IMR-90 (cell line): Measurements from ENCODE around the gene KLHDC9. TPM values are rescaled to one million over a fixed set of nuclear protein-coding genes. Genes with fewer than 3 reads are reported as not detected.

Experiments
- ATAC-seq: fragments of 200-7000 bp; cut with Tn5 transposase; 2 replicates; pipeline ENCODE4 v1.9.1; 2020; ENCODE audit warnings: low read depth, mild to moderate bottlenecking, moderate library complexity
- BruUV-seq: library from RNA; stranded (reverse); fragments of 400-500 nt; replicated peaks from 2 replicates; lab custom pipeline; 2021; lab: Mats Ljungman, UMichigan
- CTCF ChIA-PET: fragments of 300-600 bp; formaldehyde crosslinking; extraction: SDS; loops from one replicate; lab custom pipeline; 2021; ENCODE audit warnings: antibody characterized with exemption; lab: Yijun Ruan, JAX
- POLR2A ChIA-PET: fragments of 300-600 bp; sonication (Branson Sonifier 250); formaldehyde crosslinking; loops from one replicate; lab custom pipeline; 2022; ENCODE audit warnings: antibody characterized with exemption; ENCODE audit not compliant: unreplicated experiment; lab: Charles Lee
- DNase-seq: peaks from one replicate; pipeline ENCODE4 v3.0.0; 2013
- H2AFZ ChIP-seq: replicated peaks from 2 replicates; pipeline ENCODE3; 2013; ENCODE audit warnings: low read length, mild to moderate bottlenecking; ENCODE audit not compliant: poor library complexity
- H2AK5ac ChIP-seq: 2 replicates; pipeline ENCODE4 v1.6.1; 2013; ENCODE audit warnings: low read depth, low read length, inconsistent platforms
- H2AK9ac ChIP-seq: replicated peaks from 2 replicates; pipeline ENCODE3; 2013; ENCODE audit warnings: mild to moderate bottlenecking, low read depth, low read length, moderate library complexity; ENCODE audit not compliant: poor library complexity
- H2BK120ac ChIP-seq: 2 replicates; pipeline ENCODE4 v1.6.1; 2013; ENCODE audit warnings: low read depth, low read length, inconsistent platforms
- H2BK15ac ChIP-seq: 3 replicates; pipeline ENCODE4 v1.6.1; 2013; ENCODE audit warnings: low read depth, low read length, inconsistent platforms
- H2BK20ac ChIP-seq: 2 replicates; pipeline ENCODE4 v1.6.1; 2013; ENCODE audit warnings: low read depth, mild to moderate bottlenecking, inconsistent platforms, low read length, moderate library complexity
- H2BK5ac ChIP-seq: 2 replicates; pipeline ENCODE4 v1.6.1; 2013; ENCODE audit warnings: mild to moderate bottlenecking, low read depth, low read length, inconsistent platforms; ENCODE audit not compliant: poor library complexity, severe bottlenecking
- H3K14ac ChIP-seq: replicated peaks from 2 replicates; pipeline ENCODE4 v1.6.1; 2013; ENCODE audit warnings: low read depth, low read length, inconsistent platforms
- H3K18ac ChIP-seq: 2 replicates; pipeline ENCODE4 v1.6.1; 2013; ENCODE audit warnings: low read depth, low read length, control low read depth
- H3K23ac ChIP-seq: 2 replicates; pipeline ENCODE4 v1.6.1; 2013; ENCODE audit warnings: low read depth, low read length, inconsistent platforms
- H3K27ac ChIP-seq: 2 replicates; pipeline ENCODE4 v1.5.1; 2013; ENCODE audit warnings: mild to moderate bottlenecking, control low read depth, low read length; ENCODE audit not compliant: insufficient read depth
- H3K27me3 ChIP-seq: 2 replicates; pipeline ENCODE4 v1.6.1; 2013; ENCODE audit warnings: low read length; ENCODE audit not compliant: control insufficient read depth, insufficient read depth
- H3K36me3 ChIP-seq: 2 replicates; pipeline ENCODE4 v1.6.1; 2013; ENCODE audit warnings: low read length, mixed read lengths; ENCODE audit not compliant: control insufficient read depth, insufficient read depth
- H3K4ac ChIP-seq: 2 replicates; pipeline ENCODE4 v1.6.1; 2013; ENCODE audit warnings: low read depth, low read length, inconsistent platforms
- H3K4me1 ChIP-seq: 2 replicates; pipeline ENCODE4 v1.6.1; 2013; ENCODE audit warnings: low read length, mixed read lengths; ENCODE audit not compliant: control insufficient read depth, insufficient read depth
- H3K4me2 ChIP-seq: 2 replicates; pipeline ENCODE4 v1.6.1; 2013; ENCODE audit warnings: low read depth, mild to moderate bottlenecking, control low read depth, low read length, moderate library complexity
- H3K4me3 ChIP-seq: 2 replicates; pipeline ENCODE4 v1.5.1; 2013; ENCODE audit warnings: low read depth, mild to moderate bottlenecking, control low read depth, low read length, moderate library complexity; ENCODE audit not compliant: insufficient read depth
- H3K56ac ChIP-seq: 2 replicates; pipeline ENCODE4 v1.6.1; 2013; ENCODE audit warnings: low read length, inconsistent platforms; ENCODE audit not compliant: insufficient read depth; ENCODE audit errors: extremely low read depth
- H3K79me1 ChIP-seq, 2 experiments: 2 replicates each; pipeline ENCODE4 v1.6.1; 2013; ENCODE audit warnings: low read length in 2 of 2, inconsistent platforms in 1 of 2, low read depth in 1 of 2
- H3K9ac ChIP-seq: 2 replicates; pipeline ENCODE4 v1.6.1; 2013; ENCODE audit warnings: low read depth, low read length, control low read depth
- H3K9me1 ChIP-seq: 2 replicates; pipeline ENCODE4 v1.6.1; 2013; ENCODE audit warnings: low read length, inconsistent platforms; ENCODE audit not compliant: insufficient read depth
- H3K9me3 ChIP-seq: 2 replicates; pipeline ENCODE4 v1.6.1; 2013; ENCODE audit warnings: low read length; ENCODE audit not compliant: control insufficient read depth, insufficient read depth
- H4K20me1 ChIP-seq: 2 replicates; pipeline ENCODE4 v1.6.1; 2013; ENCODE audit warnings: low read length, inconsistent platforms; ENCODE audit not compliant: insufficient read depth
- H4K5ac ChIP-seq: 2 replicates; pipeline ENCODE4 v1.6.1; 2013; ENCODE audit warnings: mild to moderate bottlenecking, low read depth, low read length, control low read depth
- H4K8ac ChIP-seq, 2 experiments: 2 replicates each; pipeline ENCODE4 v1.6.1; 2013; ENCODE audit warnings: low read depth in 2 of 2, low read length in 2 of 2, control low read depth in 1 of 2, inconsistent platforms in 1 of 2
- H4K91ac ChIP-seq: 2 replicates; pipeline ENCODE4 v1.6.1; 2013; ENCODE audit warnings: low read depth, low read length, inconsistent platforms; ENCODE audit not compliant: insufficient read depth
- BHLHE40 ChIP-seq: fragments of 150-350 bp; IDR thresholded peaks from 2 replicates; pipeline ENCODE4 v1.6.1; 2016; ENCODE audit warnings: mild to moderate bottlenecking, low read depth, low read length
- CEBPB ChIP-seq: IDR thresholded peaks from 2 replicates; pipeline ENCODE4 v1.6.1; 2012; ENCODE audit warnings: low read depth, low read length, improper control_type of control experiment
- CHD1 ChIP-seq: IDR thresholded peaks from 2 replicates; pipeline ENCODE4 v1.6.1; 2012; ENCODE audit warnings: low read depth, low read length, improper control_type of control experiment
- FOS ChIP-seq: fragments of 150-350 bp; IDR thresholded peaks from 2 replicates; pipeline ENCODE4 v1.6.1; 2016; ENCODE audit warnings: low read depth, low read length
- MAFK ChIP-seq: IDR thresholded peaks from 2 replicates; pipeline ENCODE4 v1.6.1; 2012; ENCODE audit warnings: low read depth, low read length, improper control_type of control experiment
- MAZ ChIP-seq: IDR thresholded peaks from 2 replicates; pipeline ENCODE4 v1.6.1; 2012; ENCODE audit warnings: low read depth, mild to moderate bottlenecking, low read length, improper control_type of control experiment, moderate library complexity, borderline replicate concordance
- MXI1 ChIP-seq: IDR thresholded peaks from 2 replicates; pipeline ENCODE4 v1.6.1; 2012; ENCODE audit warnings: low read depth, mild to moderate bottlenecking, low read length, moderate library complexity, borderline replicate concordance
- NFE2L2 ChIP-seq: fragments of 150-350 bp; IDR thresholded peaks from 2 replicates; pipeline ENCODE4 v1.6.1; 2016; ENCODE audit warnings: low read depth, mild to moderate bottlenecking, low read length
- POLR2A ChIP-seq: IDR thresholded peaks from 2 replicates; pipeline ENCODE4 v1.6.1; 2012; ENCODE audit warnings: mild to moderate bottlenecking, low read depth, low read length
- RAD21 ChIP-seq: IDR thresholded peaks from 2 replicates; pipeline ENCODE4 v1.6.1; 2012; ENCODE audit warnings: low read length, improper control_type of control experiment
- RCOR1 ChIP-seq: IDR thresholded peaks from 2 replicates; pipeline ENCODE4 v1.6.1; 2012; ENCODE audit warnings: mild to moderate bottlenecking, low read length, improper control_type of control experiment; ENCODE audit not compliant: insufficient replicate concordance
- RFX5 ChIP-seq: IDR thresholded peaks from 2 replicates; pipeline ENCODE4 v1.8.0; 2012; ENCODE audit warnings: low read depth, mild to moderate bottlenecking, low read length, moderate library complexity
- SMC3 ChIP-seq: fragments of 150-350 bp; IDR thresholded peaks from 2 replicates; pipeline ENCODE4 v1.6.1; 2016; ENCODE audit warnings: low read depth, mild to moderate bottlenecking, antibody characterized with exemption, low read length, moderate library complexity
- WGBS, 2 experiments: methylation state at CpG; one replicate each; pipeline versions ENCODE4 v1.1.5 to v1.1.7; 2013; ENCODE audit warnings: missing lambda C conversion rate in 2 of 2; ENCODE audit not compliant: insufficient read length in 1 of 2; ENCODE audit errors: extremely low coverage in 2 of 2; 5-methylcytosine and 5-hydroxymethylcytosine counted together
- dilution Hi-C: fragments of 300-500 bp; cut with HindIII; formaldehyde crosslinking; loops from one replicate; pipeline ENCODE4 v1.14.3; 2018; ENCODE audit warnings: low sequenced_read_pairs; ENCODE audit not compliant: unreplicated experiment
- in situ Hi-C: fragments of 300-500 bp; cut with MboI; formaldehyde crosslinking; loops from 3 replicates; pipeline ENCODE4 v1.14.3; 2019; ENCODE audit warnings: low sequenced_read_pairs, inconsistent platforms, mixed read lengths
- intact Hi-C: fragments of 100-400 bp; cut with micrococcal nuclease; formaldehyde crosslinking; loops from 2 replicates; pipeline ENCODE4 v1.10.0; 2022
- polyA plus RNA-seq, 3 experiments: library from polyadenylated mRNA; depleted of rRNA; stranded (reverse); fragments of >200 nt; gene quantifications; 2 replicates each; pipeline ENCODE4 v1.2.3, GENCODE V29; 2012; ENCODE audit warnings: low replicate concordance in 1 of 3
- total RNA-seq: library from RNA; depleted of rRNA; stranded (reverse); fragments of >200 nt; gene quantifications from 2 replicates; pipeline ENCODE4 v1.2.3, GENCODE V29; 2012
- TF ChIP-seq, protein P1 (sequence below): conservative IDR thresholded peaks from 2 replicates; pipeline ENCODE4 v1.5.1; 2012; ENCODE audit warnings: mild to moderate bottlenecking, low read depth, low read length, improper control_type of control experiment
- TF ChIP-seq, protein P2 (sequence below): fragments of 150-350 bp; IDR thresholded peaks from 2 replicates; pipeline ENCODE4 v1.6.1; 2016; ENCODE audit warnings: low read depth, mild to moderate bottlenecking, low read length, moderate library complexity, borderline replicate concordance
- TF ChIP-seq, protein P3 (sequence below): fragments of 150-350 bp; IDR thresholded peaks from 2 replicates; pipeline ENCODE4 v1.6.1; 2017; ENCODE audit warnings: mild to moderate bottlenecking, antibody characterized with exemption, low read length, low read depth

The KLHDC9 gene
- total and polyA plus RNA-seq, 2 of the 4 experiments (the other 2 are of a cell fraction), result 0.18 to 0.70 TPM

DNA sequence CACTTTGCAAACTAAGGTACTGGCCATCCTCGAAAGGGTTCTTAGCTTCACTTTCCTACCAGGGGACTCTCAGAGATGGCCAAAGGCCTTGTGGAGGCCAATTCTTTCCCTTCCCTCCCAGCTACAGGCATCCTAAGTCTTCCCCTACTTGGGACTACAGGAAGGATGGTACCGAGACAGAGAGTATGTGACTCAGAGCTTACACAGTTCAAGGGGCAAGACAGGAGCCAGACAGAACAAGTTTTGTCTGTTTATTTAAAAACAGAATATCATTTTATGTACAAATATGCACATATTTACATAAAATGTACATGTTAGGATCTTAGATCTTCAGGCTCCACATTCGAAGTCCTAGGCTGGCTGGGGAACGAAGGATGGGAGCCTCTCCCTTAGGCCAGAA lies 27.4 kb upstream of the KLHDC9 start:
- no peak overlapping the region for H3K4me3 ChIP-seq
- no peak overlapping the region for H3K27ac ChIP-seq
- no peaks in the 10 kb centered on the region for H3K36me3 ChIP-seq
- no peak overlapping the region for H4K5ac ChIP-seq
- H2AK5ac ChIP-seq, result no peak overlapping the region
- dilution Hi-C loops, result no loop called here
- no peaks in the 10 kb centered on the region for H3K9me3 ChIP-seq
- no peak overlapping the region for H2AFZ ChIP-seq
- H2BK5ac ChIP-seq, result no peak overlapping the region
- ChIA-PET CTCF (interaction anchor here (0.7 to 1.8 kb wide), 2 partner anchors 14 to 27 kb away, joined by 3 to 7 read pairs; partner anchors contain the start of gene KLHDC9), POLR2A (no interaction called here)
- H3K4me2 ChIP-seq, result no peak overlapping the region
- H2BK15ac ChIP-seq, result no peak overlapping the region
- BruUV-seq, result no TSS peak
- no peak overlapping the region for H3K14ac ChIP-seq
- H3K18ac ChIP-seq, result no peak overlapping the region
- H3K4me1 ChIP-seq, result no peaks in the 10 kb centered on the region
- intact Hi-C loops, result no loop called here
- H3K4ac ChIP-seq, result no peak overlapping the region
- ATAC-seq (peak; percentile 28; the same call in 1 of the 2 replicates), DNase-seq (no peak)
- no peak overlapping the region for H4K91ac ChIP-seq
- no peak overlapping the region for H3K23ac ChIP-seq
- H2BK20ac ChIP-seq, result no peak overlapping the region
- no CpG with 5 or more reads among the region's 4 CpGs for WGBS, 2 experiments
- H2AK9ac ChIP-seq, result no peak overlapping the region
- H3K27me3 ChIP-seq, result no peaks in the 10 kb centered on the region; the same call in 1 of the 2 replicates
- TF ChIP-seq, protein P1, sequence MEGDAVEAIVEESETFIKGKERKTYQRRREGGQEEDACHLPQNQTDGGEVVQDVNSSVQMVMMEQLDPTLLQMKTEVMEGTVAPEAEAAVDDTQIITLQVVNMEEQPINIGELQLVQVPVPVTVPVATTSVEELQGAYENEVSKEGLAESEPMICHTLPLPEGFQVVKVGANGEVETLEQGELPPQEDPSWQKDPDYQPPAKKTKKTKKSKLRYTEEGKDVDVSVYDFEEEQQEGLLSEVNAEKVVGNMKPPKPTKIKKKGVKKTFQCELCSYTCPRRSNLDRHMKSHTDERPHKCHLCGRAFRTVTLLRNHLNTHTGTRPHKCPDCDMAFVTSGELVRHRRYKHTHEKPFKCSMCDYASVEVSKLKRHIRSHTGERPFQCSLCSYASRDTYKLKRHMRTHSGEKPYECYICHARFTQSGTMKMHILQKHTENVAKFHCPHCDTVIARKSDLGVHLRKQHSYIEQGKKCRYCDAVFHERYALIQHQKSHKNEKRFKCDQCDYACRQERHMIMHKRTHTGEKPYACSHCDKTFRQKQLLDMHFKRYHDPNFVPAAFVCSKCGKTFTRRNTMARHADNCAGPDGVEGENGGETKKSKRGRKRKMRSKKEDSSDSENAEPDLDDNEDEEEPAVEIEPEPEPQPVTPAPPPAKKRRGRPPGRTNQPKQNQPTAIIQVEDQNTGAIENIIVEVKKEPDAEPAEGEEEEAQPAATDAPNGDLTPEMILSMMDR, result no peak
- no peak for TF ChIP-seq MAFK
- no peak for TF ChIP-seq BHLHE40
- TF ChIP-seq RAD21, result no peak
- no peak for TF ChIP-seq MAZ
- TF ChIP-seq CHD1, result no peak
- TF ChIP-seq NFE2L2, result no peak
- no peak for TF ChIP-seq POLR2A
- TF ChIP-seq, protein P2, sequence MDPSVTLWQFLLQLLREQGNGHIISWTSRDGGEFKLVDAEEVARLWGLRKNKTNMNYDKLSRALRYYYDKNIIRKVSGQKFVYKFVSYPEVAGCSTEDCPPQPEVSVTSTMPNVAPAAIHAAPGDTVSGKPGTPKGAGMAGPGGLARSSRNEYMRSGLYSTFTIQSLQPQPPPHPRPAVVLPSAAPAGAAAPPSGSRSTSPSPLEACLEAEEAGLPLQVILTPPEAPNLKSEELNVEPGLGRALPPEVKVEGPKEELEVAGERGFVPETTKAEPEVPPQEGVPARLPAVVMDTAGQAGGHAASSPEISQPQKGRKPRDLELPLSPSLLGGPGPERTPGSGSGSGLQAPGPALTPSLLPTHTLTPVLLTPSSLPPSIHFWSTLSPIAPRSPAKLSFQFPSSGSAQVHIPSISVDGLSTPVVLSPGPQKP, result no peak
- no peak for TF ChIP-seq RFX5
- no peak for TF ChIP-seq MXI1
- TF ChIP-seq RCOR1, result no peak
- no peak for TF ChIP-seq SMC3
- no peak for TF ChIP-seq CEBPB
- TF ChIP-seq, protein P3, sequence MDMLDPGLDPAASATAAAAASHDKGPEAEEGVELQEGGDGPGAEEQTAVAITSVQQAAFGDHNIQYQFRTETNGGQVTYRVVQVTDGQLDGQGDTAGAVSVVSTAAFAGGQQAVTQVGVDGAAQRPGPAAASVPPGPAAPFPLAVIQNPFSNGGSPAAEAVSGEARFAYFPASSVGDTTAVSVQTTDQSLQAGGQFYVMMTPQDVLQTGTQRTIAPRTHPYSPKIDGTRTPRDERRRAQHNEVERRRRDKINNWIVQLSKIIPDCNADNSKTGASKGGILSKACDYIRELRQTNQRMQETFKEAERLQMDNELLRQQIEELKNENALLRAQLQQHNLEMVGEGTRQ, result no peak
- no peak for TF ChIP-seq FOS
- no peak overlapping the region for H3K9ac ChIP-seq
- H4K20me1 ChIP-seq, result no peaks in the 10 kb centered on the region; the same call in none of the 2 replicates
- H3K9me1 ChIP-seq, result no peaks in the 10 kb centered on the region
- no peak overlapping the region for H2BK120ac ChIP-seq
- H4K8ac ChIP-seq, result no peak overlapping the region
- H3K56ac ChIP-seq, result no peak overlapping the region
- no peaks in the 10 kb centered on the region for H3K79me1 ChIP-seq
- in situ Hi-C loops, result no loop called here
